GM12878 (cell line): ENCODE data around the gene CSAD. TPM values are rescaled to one million over a fixed set of nuclear protein-coding genes. Genes with fewer than 3 reads are reported as not detected.

Source experiments
- ATAC-seq: fragments of 200-7000 bp; cut with Tn5 transposase; 3 replicates; pipeline ENCODE4 v1.9.1; 2020; ENCODE audit warnings: mild to moderate bottlenecking, moderate library complexity
- BruUV-seq: library from RNA; stranded (reverse); fragments of 400-500 nt; replicated peaks from 2 replicates; lab custom pipeline; 2021; lab: Mats Ljungman, UMichigan
- CTCF ChIA-PET: fragments of 300-600 bp; sonication (Branson Sonifier 250); formaldehyde crosslinking; extraction: SDS; loops from one replicate; lab custom pipeline; 2021; ENCODE audit warnings: inconsistent platforms; lab: Yijun Ruan, JAX
- POLR2A ChIA-PET: fragments of 350-600 bp; formaldehyde crosslinking; extraction: SDS; loops from one replicate; lab custom pipeline; 2021; ENCODE audit warnings: inconsistent platforms; lab: Charles Lee
- RAD21 ChIA-PET: fragments of 300-600 bp; sonication (Branson Sonifier 250); formaldehyde crosslinking; loops from one replicate; lab custom pipeline; 2023; ENCODE audit warnings: antibody characterized with exemption; ENCODE audit not compliant: unreplicated experiment; lab: Charles Lee
- SMC1A ChIA-PET: fragments of 300-600 bp; sonication (Branson Sonifier 250); formaldehyde crosslinking; loops from one replicate; lab custom pipeline; 2023; ENCODE audit not compliant: unreplicated experiment, uncharacterized antibody; lab: Charles Lee
- DNase-seq: peaks from one replicate; pipeline ENCODE4 v3.0.0-alpha.2; 2011; ENCODE audit warnings: low read depth, low spot score
- FAIRE-seq: peaks from 3 replicates; lab custom pipeline; 2011; peaks lifted over from hg19 to GRCh38; lab: Jason Lieb, UNC
- H2AFZ ChIP-seq: 2 replicates; pipeline ENCODE4 v1.6.0; 2011; ENCODE audit warnings: low read depth, low read length, control low read depth; ENCODE audit not compliant: control insufficient read depth
- H3K27ac ChIP-seq: 2 replicates; pipeline ENCODE4 v1.5.1; 2011; ENCODE audit warnings: control low read depth; ENCODE audit not compliant: control insufficient read depth, insufficient read depth
- H3K27me3 ChIP-seq, 2 experiments: replicated peaks in 1 of 2; 2 replicates each; pipeline versions ENCODE4 v1.6.0 to v1.6.1; 2011; ENCODE audit warnings: low read length in 1 of 2; ENCODE audit not compliant: control insufficient read depth in 2 of 2, insufficient read depth in 2 of 2
- H3K36me3 ChIP-seq, 2 experiments: 2 replicates each; pipeline ENCODE4 v1.5.1; 2011; ENCODE audit warnings: low read length in 1 of 2; ENCODE audit not compliant: control insufficient read depth in 2 of 2, insufficient read depth in 2 of 2
- H3K4me1 ChIP-seq: 2 replicates; pipeline ENCODE4 v1.6.1; 2011; ENCODE audit warnings: mild to moderate bottlenecking, low read length, moderate library complexity, mixed read lengths; ENCODE audit not compliant: control insufficient read depth, insufficient read depth
- H3K4me2 ChIP-seq: 2 replicates; pipeline ENCODE4 v1.6.0; 2011; ENCODE audit warnings: control low read depth; ENCODE audit not compliant: control insufficient read depth, insufficient read depth
- H3K4me3 ChIP-seq: fragments of 200-600 bp; sonication (generic); 2 replicates; pipeline ENCODE4 v1.5.1; 2016
- H3K79me2 ChIP-seq: 2 replicates; pipeline ENCODE4 v1.6.0; 2011; ENCODE audit warnings: low read length; ENCODE audit not compliant: control insufficient read depth, insufficient read depth
- H3K9ac ChIP-seq: 2 replicates; pipeline ENCODE4 v1.8.0; 2011; ENCODE audit warnings: low read length, control low read depth, mixed read lengths; ENCODE audit not compliant: control insufficient read depth, insufficient read depth
- H3K9me3 ChIP-seq: replicated peaks from 3 replicates; pipeline ENCODE4 v1.5.1; 2011; ENCODE audit warnings: mild to moderate bottlenecking, low read length; ENCODE audit not compliant: control insufficient read depth, insufficient read depth
- H4K20me1 ChIP-seq: 2 replicates; pipeline ENCODE4 v1.6.0; 2011; ENCODE audit not compliant: control insufficient read depth, insufficient read depth
- BACH1 ChIP-seq: fragments of 450-650 bp; IDR thresholded peaks from 2 replicates; pipeline ENCODE4 v1.6.1; 2017; ENCODE audit warnings: mild to moderate bottlenecking, borderline replicate concordance
- CBFB ChIP-seq: IDR thresholded peaks from 2 replicates; pipeline ENCODE4 v1.6.1; 2016; ENCODE audit warnings: antibody characterized with exemption, low read depth
- GABPA ChIP-seq: IDR thresholded peaks from 2 replicates; pipeline ENCODE4 v1.6.1; 2014; ENCODE audit warnings: antibody characterized with exemption, low read depth, mild to moderate bottlenecking, inconsistent platforms
- HDAC2 ChIP-seq: fragments of 200-600 bp; sonication (generic); IDR thresholded peaks from 2 replicates; pipeline ENCODE4 v1.6.1; 2017
- KAT2A ChIP-seq: conservative IDR thresholded peaks from 2 replicates; pipeline ENCODE4 v1.6.1; 2011; ENCODE audit warnings: low read depth, low read length; ENCODE audit not compliant: control insufficient read depth
- MEF2A ChIP-seq: IDR thresholded peaks from 2 replicates; pipeline ENCODE4 v1.6.1; 2011; ENCODE audit warnings: low read depth, mild to moderate bottlenecking, low read length, moderate library complexity; ENCODE audit not compliant: insufficient read depth
- MTA3 ChIP-seq: IDR thresholded peaks from 2 replicates; pipeline ENCODE4 v1.6.1; 2012; ENCODE audit warnings: low read length, inconsistent platforms, borderline replicate concordance
- PAX5 ChIP-seq: IDR thresholded peaks from 2 replicates; pipeline ENCODE4 v1.6.1; 2011; ENCODE audit warnings: low read depth, low read length, borderline replicate concordance
- PAX8 ChIP-seq: fragments of 450-650 bp; IDR thresholded peaks from 2 replicates; pipeline ENCODE4 v1.6.1; 2017; ENCODE audit warnings: mild to moderate bottlenecking, moderate library complexity
- RAD21 ChIP-seq: IDR thresholded peaks from 2 replicates; pipeline ENCODE4 v1.6.1; 2011; ENCODE audit warnings: mild to moderate bottlenecking, low read depth, low read length, moderate library complexity; ENCODE audit not compliant: insufficient read depth
- RELA ChIP-seq: fragments of 450-650 bp; IDR thresholded peaks from 2 replicates; pipeline ENCODE4 v1.8.0; 2014; ENCODE audit warnings: borderline replicate concordance; ENCODE audit not compliant: partially characterized antibody
- USF2 ChIP-seq: IDR thresholded peaks from 2 replicates; pipeline ENCODE4 v1.6.1; 2011; ENCODE audit warnings: low read depth, low read length, improper control_type of control experiment, borderline replicate concordance
- YBX1 ChIP-seq: fragments of 450-650 bp; IDR thresholded peaks from 2 replicates; pipeline ENCODE4 v1.6.1; 2016; ENCODE audit warnings: antibody characterized with exemption
- ZNF384 ChIP-seq: IDR thresholded peaks from 2 replicates; pipeline ENCODE4 v1.6.1; 2012; ENCODE audit warnings: low read depth, mild to moderate bottlenecking, low read length, improper control_type of control experiment, borderline replicate concordance
- ZNF622 ChIP-seq: fragments of 450-650 bp; IDR thresholded peaks from 2 replicates; pipeline ENCODE4 v1.6.1; 2017; ENCODE audit warnings: mild to moderate bottlenecking, inconsistent platforms
- WGBS: methylation state at CpG from one replicate; pipeline ENCODE4 v1.1.6; 2016; ENCODE audit warnings: low lambda C conversion rate; ENCODE audit not compliant: insufficient replicate concordance, insufficient coverage; ENCODE audit errors: missing lambda C conversion rate; 5-methylcytosine and 5-hydroxymethylcytosine counted together
- in situ Hi-C: fragments of 300-500 bp; cut with MboI; formaldehyde crosslinking; loops from 9 replicates; pipeline ENCODE4 v1.14.3; 2018; ENCODE audit warnings: mixed read lengths
- intact Hi-C: fragments of 100-400 bp; cut with micrococcal nuclease; formaldehyde crosslinking; loops from one replicate; pipeline ENCODE4 v1.14.2; 2022; ENCODE audit not compliant: unreplicated experiment
- polyA plus RNA-seq, 11 experiments: library from polyadenylated mRNA; depleted of rRNA in 4 of 11; unstranded in 6 of 11; stranded (reverse) in 5 of 11; fragments of >200 nt; fragmentation: Nextera tagmentation in 4 of 11; fragmentation: Illumina TruSeq in 1 of 11; extraction: Ambion mirVana in 4 of 11; extraction: Trizol in 1 of 11; gene quantifications; 1 replicate in 1 of 11; 2 replicates in 10 of 11; pipeline versions ENCODE4 v1.2.1 to v1.2.3, GENCODE V29; 2011 to 2016; ENCODE audit warnings: inconsistent platforms in 2 of 11, missing spikeins in 2 of 11, low read depth in 1 of 11
- total RNA-seq, 4 experiments: library from RNA; depleted of rRNA in 3 of 4; stranded (reverse); fragments of >200 nt in 3 of 4; fragmentation: Illumina TruSeq in 1 of 4; extraction: Trizol in 1 of 4; gene quantifications; 2 replicates each; pipeline versions ENCODE4 v1.2.1 to v1.2.3, GENCODE V29; 2013 to 2021

Gene CSAD
- total and polyA plus RNA-seq, 10 of the 15 experiments (the other 5 are each of a cell fraction or from before 2014, with no cell fraction given): 1.1 to 20.4 (median 6.2) TPM

GRCh38 chr12:53212931-53213330, 32.2 kb upstream of the CSAD start:
- 35% methylated on average over 12 of the region's 12 CpGs for WGBS
- in situ Hi-C loops: loop anchor here (5.0 kb wide), 1 partner anchor 74 kb away; no protein-coding TSS in a partner anchor
- POLR2A ChIA-PET: interaction anchor here (1.2 to 6.5 kb wide), 2 partner anchors 13 to 38 kb away, joined by 3 to 33 read pairs; no protein-coding TSS in a partner anchor
- intact Hi-C loops: loop anchor here (1.0 to 5.0 kb wide), 4 partner anchors 38 to 294 kb away; partner anchors contain the start of gene NPFF
- SMC1A ChIA-PET: interaction anchor here (0.6 to 16.4 kb wide), 15 partner anchors 14 to 288 kb away, joined by 3 to 155 read pairs (median 11); partner anchors contain the start of genes AAAS, ESPL1, PFDN5 and TARBP2
- Histone ChIP-seq H2AFZ (no peak overlapping the region), H3K27me3 (no peaks in the 10 kb centered on the region), H3K9me3 (no peaks in the 10 kb centered on the region), H3K4me2 (no peak overlapping the region), H3K79me2 (peaks cover 6% of the 10 kb centered on the region), H3K4me1 (peaks cover 30% of the 10 kb centered on the region), H3K27ac (no peak overlapping the region), H3K9ac (no peak overlapping the region), H3K4me3 (no peak overlapping the region), H4K20me1 (no peaks in the 10 kb centered on the region), H3K36me3 (peaks cover 6 to 26% of the 10 kb centered on the region in 2 experiments)
- FAIRE-seq: no peak
- CTCF ChIA-PET: interaction anchor here (0.8 to 15.7 kb wide), 28 partner anchors 12 to 147 kb away, joined by 3 to 315 read pairs (median 8); partner anchors contain the start of genes AAAS, CSAD, ESPL1 and PFDN5
- TF ChIP-seq BACH1: no peak
- no peak for TF ChIP-seq MTA3
- TF ChIP-seq CBFB: no peak
- no peak for TF ChIP-seq PAX5
- no peak for TF ChIP-seq PAX8
- no peak for TF ChIP-seq ZNF384
- no peak for TF ChIP-seq ZNF622
- no peak for TF ChIP-seq KAT2A
- no peak for TF ChIP-seq GABPA
- TF ChIP-seq USF2: no peak
- TF ChIP-seq RELA: no peak
- TF ChIP-seq RAD21: no peak
- TF ChIP-seq HDAC2: no peak
- TF ChIP-seq YBX1: no peak
- TF ChIP-seq MEF2A: no peak
- no TSS peak for BruUV-seq
- RAD21 ChIA-PET: interaction anchor here (1.0 to 11.1 kb wide), 12 partner anchors 24 to 132 kb away, joined by 3 to 146 read pairs (median 14); partner anchors contain the start of genes AAAS, ESPL1 and PFDN5
- ATAC-seq: no peak
- no peak for DNase-seq
